ENCODE results near the gene OR2A7.
"Not testable (repeated sequence)": the region's sequence is repeated elsewhere in the genome, so short reads cannot be mapped to it uniquely, and the experiment has no call there.

OR2A7 gene

DNA sequence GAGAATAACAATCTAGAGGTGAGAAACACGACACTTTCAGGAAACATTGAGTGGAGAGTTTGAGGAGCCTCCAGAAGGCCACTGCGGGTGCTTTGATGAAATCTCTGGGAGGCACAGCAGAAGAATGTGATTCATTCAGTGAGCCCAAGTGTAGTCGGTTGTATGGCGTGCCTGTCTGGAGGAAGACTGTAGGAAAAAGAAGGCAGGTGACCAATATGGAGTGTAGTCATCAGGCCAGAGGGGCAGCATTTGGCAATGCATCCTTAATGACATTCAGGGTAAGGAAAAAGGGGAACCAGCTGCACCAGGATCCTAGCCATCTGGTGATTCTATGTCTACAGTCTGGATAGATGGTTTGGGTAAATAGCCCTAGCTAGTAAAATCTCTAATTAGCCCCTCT is 12.3 kb downstream of the OR2A7 start:
- not testable (repeated sequence) for DNase-seq

DNA sequence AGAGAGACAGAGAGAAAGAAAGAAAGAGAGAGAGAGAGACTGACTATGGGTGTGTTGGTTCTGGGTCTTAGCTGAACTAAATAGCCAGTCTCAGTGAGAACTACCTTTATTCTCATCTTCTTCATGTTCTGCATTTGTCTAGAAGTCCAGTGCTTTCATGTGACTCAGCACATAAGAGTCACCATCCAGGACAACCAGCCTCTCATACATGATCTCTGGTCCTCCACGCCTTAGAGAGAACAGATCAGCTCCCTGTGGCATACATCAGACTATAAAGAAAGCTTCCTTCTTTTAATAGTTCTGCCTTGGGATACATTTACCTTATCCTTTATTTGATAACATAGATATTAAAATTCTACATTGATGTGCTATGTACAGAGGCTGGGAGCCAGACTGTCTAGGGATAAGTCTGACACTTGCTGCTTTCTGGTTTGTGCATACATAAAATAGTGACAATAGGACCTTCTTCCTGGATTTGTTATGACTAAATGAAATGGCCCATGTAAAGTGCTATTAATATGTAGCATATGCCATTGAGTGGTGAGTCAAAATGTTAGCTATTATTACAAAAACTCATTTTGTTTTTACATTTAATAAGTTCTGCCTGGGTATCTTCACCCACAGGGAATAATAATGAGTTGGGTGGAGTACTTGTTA is 16.8 kb downstream of the OR2A7 start:
- not testable (repeated sequence) for DNase-seq

DNA sequence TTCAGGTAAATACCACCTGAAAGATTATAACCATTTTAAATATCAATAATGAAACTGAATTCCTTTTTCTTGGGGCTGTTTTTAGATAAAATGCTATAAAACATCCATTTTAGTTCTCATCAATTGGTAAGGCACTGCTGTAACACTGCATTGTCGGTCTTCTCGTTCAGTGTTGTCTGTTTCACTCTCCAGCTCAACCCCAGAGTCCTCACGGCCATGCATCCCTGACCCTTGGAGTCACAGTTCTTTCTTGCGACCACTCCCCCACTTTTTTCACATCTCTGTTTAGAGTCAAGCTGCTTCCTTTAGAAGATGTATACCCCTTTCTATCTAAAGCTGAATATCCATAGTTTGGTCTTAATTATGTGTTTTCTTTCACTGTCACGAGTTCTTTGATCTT is 17.6 kb downstream of the OR2A7 start:
- not testable (repeated sequence) for DNase-seq

DNA sequence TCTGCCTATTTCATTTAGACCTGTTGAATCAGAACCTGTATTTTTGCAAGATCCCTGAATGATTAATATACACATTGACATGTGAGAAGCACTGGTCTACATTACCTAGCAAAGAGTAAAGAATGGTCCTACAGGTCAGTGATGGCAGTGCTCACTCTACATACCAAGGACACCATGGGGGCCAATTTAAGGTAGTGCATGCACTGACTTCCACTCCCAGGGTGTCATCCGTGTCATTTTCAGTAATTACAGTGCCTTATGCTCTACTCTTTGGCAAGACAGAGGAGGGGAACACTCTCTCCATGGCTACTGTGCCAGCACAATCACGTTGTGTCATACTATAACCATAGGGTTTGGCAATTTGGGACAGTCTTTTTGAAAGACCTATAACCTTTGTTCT is 19.2 kb downstream of the OR2A7 start:
- DNase-seq = not testable (repeated sequence)

DNA sequence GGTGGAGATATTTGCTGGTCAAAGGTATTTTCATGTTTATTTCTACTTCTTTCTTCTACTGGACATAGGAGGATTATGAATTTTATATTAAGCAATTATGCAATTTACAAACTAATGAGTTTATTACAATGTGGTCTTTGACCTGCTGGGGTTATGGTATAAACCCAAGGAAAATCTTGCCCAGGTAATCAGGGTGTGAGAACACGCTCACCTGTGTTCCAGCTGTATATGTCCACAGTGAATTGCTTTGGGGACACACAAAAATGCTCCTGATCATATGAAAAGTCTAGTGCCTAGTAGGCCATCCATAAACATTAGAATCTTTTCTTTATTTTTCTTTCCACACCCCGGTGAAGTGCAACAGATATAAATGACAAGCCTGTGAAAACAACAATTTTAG is 25.2 kb downstream of the OR2A7 start, which contains the start of gene OR2A42:
Gene OR2A42, minus strand, starts transcription at position 241 of the 400 bp plus-strand sequence. CDS start 6,762 bp downstream, outside the sequence.
- DNase-seq = not testable (repeated sequence)

DNA sequence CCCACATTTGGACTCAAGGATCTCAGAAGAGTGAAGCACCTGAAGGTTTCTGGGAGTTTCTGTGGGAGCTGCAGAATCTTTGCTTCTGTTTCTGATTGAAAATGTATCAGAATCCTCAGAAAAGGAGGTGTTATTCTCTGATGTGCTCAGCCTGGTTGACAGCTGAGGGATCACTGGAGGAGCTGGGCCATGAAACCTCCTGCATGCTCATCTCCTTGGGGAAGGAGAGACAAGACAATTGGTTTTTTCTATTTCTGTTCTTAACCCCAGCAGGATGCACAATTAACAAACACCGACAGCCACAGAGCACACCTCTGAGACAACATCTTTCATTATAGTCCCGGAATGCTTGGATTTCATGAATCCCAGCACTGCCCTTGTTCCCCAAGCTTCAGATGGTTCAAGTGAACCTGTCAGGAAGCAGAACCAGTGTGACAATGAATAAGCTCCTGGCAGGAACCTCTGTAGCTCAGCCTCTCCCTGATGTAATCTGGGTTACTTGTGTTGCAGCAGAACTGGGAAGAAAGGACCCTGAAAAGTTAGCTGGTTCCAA is 26.0 kb downstream of the OR2A7 start:
- not testable (repeated sequence) for DNase-seq

DNA sequence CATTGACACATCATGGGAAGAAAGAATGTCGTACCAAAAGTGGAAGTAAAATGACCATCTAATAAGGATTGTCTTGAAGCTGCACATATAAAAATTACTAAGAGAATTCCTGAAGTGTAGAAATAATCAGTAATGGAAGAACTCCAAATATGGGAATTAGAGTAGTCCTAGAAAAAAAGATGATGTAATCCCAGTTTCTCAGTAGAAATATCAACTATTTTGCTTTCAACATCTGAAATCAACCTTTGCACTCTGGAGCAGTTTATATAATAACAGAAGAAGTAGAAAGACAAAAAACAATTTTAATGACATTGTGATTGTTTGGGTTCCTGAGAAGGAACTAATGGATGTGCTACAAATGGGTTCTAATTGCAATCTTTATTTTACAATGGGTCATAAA is 31.6 kb downstream of the OR2A7 start:
- not testable (repeated sequence) for DNase-seq

DNA sequence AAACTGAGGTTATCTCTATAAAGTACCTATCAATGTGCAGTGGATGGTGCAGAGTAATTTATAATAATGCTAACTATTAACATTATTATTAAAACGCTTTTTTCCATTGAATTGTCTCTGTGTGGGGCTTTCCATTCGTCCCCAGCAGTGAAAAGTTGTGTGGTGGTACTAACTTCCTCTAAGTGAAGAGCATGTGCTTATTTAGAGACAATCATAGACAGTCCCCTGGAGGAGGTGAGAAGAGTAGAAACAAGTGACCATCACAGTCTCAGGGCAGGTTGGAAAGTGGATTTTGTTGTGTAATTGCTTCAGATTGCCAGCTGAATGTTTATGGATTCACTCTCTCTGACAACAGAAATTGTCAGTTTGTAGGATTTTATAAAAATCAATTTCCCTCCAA is 33.6 kb downstream of the OR2A7 start:
- not testable (repeated sequence) for DNase-seq

DNA sequence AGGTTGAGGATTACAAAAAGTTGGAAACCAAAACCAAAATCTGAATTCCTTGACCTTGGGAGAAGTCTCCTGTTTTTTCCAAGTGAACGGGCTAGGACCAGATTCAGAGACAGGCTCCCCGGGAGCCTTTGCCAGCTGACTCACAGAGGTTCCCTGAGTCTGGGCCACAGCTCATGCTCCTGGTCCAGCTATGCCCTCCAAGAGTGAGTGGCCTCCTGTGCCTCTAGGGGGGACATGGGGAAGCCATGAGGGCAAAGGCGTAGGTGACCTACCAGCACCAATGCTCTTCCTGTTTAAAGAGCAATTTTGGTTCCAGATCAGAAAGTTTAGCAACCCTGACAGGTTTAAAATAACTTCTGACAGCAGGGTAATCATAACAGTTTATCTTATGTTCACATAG is 35.8 kb downstream of the OR2A7 start:
- DNase-seq = not testable (repeated sequence)

DNA sequence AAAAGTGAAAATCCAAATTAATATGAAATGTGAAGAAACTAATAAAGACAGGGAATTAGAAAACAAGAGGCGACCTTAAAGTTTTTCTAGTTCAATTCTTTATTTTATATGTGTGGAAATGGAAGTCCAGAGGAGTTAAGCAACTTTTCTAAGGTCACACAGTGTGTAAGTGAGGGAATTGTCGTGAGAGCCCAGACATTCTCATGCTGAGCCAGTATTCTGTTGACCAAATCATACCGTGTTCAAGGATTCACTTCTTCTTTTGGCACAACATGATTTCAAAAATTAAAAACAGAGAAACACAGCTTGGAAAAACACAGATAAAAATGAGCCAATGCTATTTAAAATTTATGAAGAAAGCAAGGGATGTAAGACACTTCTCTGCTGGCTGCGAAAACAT is 37.7 kb downstream of the OR2A7 start:
- DNase-seq = not testable (repeated sequence)

DNA sequence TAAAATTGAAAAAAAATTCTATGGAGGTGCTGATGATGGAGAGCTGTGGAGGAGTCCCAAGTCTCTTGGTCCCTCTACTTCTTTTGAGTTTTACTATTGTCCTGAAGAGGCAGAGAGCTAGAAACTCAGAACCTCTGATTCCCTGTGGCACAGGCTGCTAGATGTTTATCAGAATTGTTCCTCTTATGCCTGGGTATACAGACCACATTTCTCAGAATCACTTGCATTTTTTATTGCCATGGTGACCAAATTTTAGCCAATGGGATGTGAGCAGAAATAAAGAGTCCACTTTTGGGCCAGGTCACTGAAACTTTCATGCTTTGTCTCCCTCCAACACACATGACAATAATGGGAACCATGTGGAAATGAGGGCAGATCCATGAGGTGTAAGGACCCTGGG is 40.9 kb downstream of the OR2A7 start:
- not testable (repeated sequence) for DNase-seq

DNA sequence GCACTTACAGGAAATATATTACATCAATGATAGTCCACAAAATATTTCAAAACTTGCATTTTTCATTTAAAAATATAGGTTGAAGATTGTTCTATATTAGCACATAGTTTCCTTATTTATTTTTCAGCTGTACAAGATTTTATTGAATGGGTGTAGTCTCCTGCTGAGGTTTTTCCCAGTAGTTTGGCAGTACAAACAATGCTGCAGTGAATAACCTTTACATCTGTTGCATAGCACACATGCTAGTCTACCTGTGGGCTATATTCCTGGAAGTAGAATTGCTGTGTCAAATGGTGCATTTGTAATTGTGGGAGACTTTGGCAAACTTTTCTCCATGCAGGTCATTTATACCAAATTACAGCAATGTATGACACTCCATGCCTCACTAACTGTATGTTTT is 44.1 kb downstream of the OR2A7 start:
- DNase-seq = not testable (repeated sequence)

DNA sequence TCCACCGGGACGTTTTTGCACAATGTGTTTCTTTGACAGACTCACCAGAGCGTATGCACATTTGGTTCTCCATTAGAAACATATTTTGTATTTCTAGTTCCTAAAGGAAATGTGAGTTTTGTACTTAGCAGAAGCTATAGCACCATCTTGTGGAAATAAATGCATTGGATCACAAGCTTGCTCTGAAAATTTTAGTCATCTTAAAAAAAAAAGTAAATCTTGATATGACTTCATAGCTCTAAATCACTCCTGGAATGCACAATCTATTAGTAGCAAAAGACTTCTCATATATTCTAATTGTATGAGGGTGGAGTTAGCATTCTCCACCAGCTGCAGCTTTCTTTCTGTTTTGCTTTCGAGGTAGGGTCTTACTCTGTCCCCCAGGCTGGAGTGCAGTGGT is 45.4 kb downstream of the OR2A7 start:
- DNase-seq = not testable (repeated sequence)

DNA sequence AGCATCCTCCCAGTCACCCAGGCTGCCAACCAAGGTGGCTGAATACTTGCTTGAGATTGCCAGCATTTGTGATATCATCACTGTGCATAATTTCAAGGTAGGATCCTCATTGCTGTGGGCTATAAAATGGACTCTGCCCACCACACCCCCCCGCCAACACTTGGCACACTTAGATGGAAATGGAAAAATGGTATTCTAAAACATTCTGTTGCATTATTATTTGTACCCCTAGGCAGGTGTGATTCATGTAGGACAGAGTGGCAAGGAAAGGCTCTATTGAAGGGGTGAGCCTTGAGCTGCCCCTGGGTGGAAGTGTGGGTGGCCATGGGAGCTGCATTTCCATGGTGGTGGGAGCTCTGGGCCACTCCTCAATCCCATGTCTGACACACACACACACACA is 46.0 kb downstream of the OR2A7 start:
- DNase-seq = not testable (repeated sequence)

DNA sequence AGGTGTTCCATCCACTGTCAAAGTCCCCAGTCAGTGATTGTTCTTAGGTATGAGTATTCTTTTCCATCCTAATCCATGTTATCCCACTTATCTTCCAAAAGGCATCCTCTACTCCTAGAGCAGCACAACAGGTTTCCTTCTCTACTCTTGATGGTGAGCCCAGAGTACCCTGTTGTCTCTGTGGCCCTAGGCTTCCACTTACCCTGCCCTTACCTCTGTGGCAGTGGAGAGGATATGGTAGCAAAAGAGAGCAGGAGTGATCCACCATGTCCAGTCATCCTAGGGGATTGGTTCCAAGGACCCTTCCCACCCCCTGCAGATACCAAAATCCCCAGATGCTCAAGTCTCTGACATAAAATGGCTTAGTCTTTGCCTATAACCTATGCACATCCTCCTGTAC is 47.4 kb downstream of the OR2A7 start:
- not testable (repeated sequence) for DNase-seq

Data from bone marrow (tissue), 2 donors.